Right atrium auricular region (tissue), 2 donors: ENCODE results near the gene NT5C1B. TPM values are rescaled to one million over a fixed set of nuclear protein-coding genes. Genes with fewer than 3 reads are reported as not detected.

Source experiments
- DNase-seq: peaks from one replicate; pipeline ENCODE4 v3.0.0-alpha.2; 2019; ENCODE audit warnings: low spot score
- H3K27ac ChIP-seq, 2 donors: fragments of 200-600 bp; sonication (generic); 1 replicate in 1 of 2; 2 replicates in 1 of 2; pipeline ENCODE4 v1.5.1; 2016 to 2019
- H3K27me3 ChIP-seq, 2 donors: fragments of 200-600 bp; sonication (generic); one replicate each; pipeline versions ENCODE4 v1.5.1 to v1.6.0; 2017 to 2019
- H3K36me3 ChIP-seq: fragments of 200-600 bp; sonication (generic); one replicate; pipeline ENCODE4 v1.5.1; 2016
- H3K4me1 ChIP-seq, 2 donors: fragments of 200-600 bp; sonication (generic); one replicate each; pipeline versions ENCODE4 v1.5.1 to v1.6.0; 2017 to 2019
- H3K4me3 ChIP-seq, 2 donors: fragments of 200-600 bp; sonication (generic); 1 replicate in 1 of 2; 2 replicates in 1 of 2; pipeline ENCODE4 v1.5.1; 2017 to 2019; ENCODE audit warnings: mild to moderate bottlenecking in 1 of 2, moderate library complexity in 1 of 2
- H3K9me3 ChIP-seq, 2 donors: fragments of 200-600 bp; sonication (generic); one replicate each; pipeline ENCODE4 v1.5.1; 2019
- total RNA-seq, 2 donors: library from RNA; depleted of rRNA; stranded (reverse); fragments of >200 nt; gene quantifications; one replicate each; pipeline ENCODE4 v1.1.0, GENCODE V29; 2016
- TF ChIP-seq, protein P1 (sequence below), 2 donors: fragments of 200-600 bp; sonication (generic); IDR thresholded peaks; one replicate each; pipeline ENCODE4 v1.5.1; 2019; ENCODE audit warnings: antibody characterized with exemption in 2 of 2

The NT5C1B gene
- total RNA-seq, 2 donors from 2014 or later: not detected

- TF ChIP-seq, protein P1, sequence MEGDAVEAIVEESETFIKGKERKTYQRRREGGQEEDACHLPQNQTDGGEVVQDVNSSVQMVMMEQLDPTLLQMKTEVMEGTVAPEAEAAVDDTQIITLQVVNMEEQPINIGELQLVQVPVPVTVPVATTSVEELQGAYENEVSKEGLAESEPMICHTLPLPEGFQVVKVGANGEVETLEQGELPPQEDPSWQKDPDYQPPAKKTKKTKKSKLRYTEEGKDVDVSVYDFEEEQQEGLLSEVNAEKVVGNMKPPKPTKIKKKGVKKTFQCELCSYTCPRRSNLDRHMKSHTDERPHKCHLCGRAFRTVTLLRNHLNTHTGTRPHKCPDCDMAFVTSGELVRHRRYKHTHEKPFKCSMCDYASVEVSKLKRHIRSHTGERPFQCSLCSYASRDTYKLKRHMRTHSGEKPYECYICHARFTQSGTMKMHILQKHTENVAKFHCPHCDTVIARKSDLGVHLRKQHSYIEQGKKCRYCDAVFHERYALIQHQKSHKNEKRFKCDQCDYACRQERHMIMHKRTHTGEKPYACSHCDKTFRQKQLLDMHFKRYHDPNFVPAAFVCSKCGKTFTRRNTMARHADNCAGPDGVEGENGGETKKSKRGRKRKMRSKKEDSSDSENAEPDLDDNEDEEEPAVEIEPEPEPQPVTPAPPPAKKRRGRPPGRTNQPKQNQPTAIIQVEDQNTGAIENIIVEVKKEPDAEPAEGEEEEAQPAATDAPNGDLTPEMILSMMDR (IDR thresholded peaks at IDR 0.05): no peak
- H3K4me1 ChIP-seq: peaks cover 0 to 18% of the 10 kb centered on the region in 2 donors
- peak overlapping the region; percentile 18 to 59 for H3K27ac ChIP-seq
- H3K36me3 ChIP-seq: no peaks in the 10 kb centered on the region
- H3K4me3 ChIP-seq: no peak overlapping the region
- no peaks in the 10 kb centered on the region for H3K9me3 ChIP-seq
- H3K27me3 ChIP-seq: no peaks in the 10 kb centered on the region
- no peak for DNase-seq
These were observed 37.7 kb upstream of the NT5C1B start for GRCh38 chr2:18626958-18627650.

DNA sequence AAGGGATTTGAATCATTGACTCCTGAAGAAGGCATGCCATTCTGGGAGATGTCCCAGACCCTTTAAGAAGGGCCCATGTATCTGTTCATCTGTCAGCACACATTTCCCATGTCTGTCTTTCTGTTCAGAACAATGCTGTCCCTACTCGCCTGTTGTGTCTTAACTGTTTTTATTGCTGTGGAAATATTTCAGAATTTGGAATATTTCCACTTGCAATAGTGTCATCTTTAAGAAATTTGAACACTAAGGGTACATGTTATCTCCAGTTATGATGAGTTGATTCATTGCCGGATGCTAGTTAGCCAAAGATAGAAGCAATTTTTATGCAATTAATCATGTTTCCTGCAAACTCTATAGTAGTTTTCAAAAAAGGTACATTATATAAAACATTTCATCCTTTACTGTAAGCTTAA lies 36.9 kb upstream of the NT5C1B start:
- Histone ChIP-seq H3K4me3 (no peak overlapping the region), H3K9me3 (no peaks in the 10 kb centered on the region), H3K4me1 (peaks cover 0 to 27% of the 10 kb centered on the region in 2 donors), H3K27ac (peak overlapping the region in 1 of 2 donors; percentile 59), H3K36me3 (no peaks in the 10 kb centered on the region), H3K27me3 (no peaks in the 10 kb centered on the region)
- TF ChIP-seq, protein P1 (IDR thresholded peaks at IDR 0.05): no peak
- no peak for DNase-seq

GRCh38 chr2:18625563-18625962 lies 36.2 kb upstream of the NT5C1B start:
- Histone ChIP-seq H3K27ac (peak overlapping the region in 1 of 2 donors; percentile 20), H3K36me3 (no peaks in the 10 kb centered on the region), H3K4me1 (peaks cover 0 to 28% of the 10 kb centered on the region in 2 donors), H3K27me3 (no peaks in the 10 kb centered on the region), H3K4me3 (no peak overlapping the region), H3K9me3 (no peaks in the 10 kb centered on the region)
- TF ChIP-seq, protein P1 (IDR thresholded peaks at IDR 0.05): no peak
- DNase-seq: no peak

DNA sequence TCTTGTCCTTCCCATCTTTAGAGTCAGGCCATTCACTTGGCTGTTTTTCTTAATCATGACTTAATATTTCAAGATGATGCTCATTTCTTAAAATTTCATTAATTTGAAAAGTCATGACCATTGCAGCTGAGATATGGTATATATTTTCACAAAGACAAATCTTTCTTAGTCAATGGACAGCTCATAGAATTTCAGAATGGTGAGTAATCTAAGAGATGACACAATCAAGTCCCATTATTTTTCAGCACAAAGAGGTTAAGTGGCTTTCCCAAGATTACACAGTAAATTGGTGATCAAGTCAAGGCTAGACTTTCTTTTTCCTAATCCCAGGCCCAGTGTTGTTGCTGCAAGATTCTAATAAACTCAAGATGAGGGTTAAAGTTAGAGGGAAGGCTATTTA lies 34.4 kb upstream of the NT5C1B start:
- H3K9me3 ChIP-seq: no peaks in the 10 kb centered on the region
- peaks cover 0 to 28% of the 10 kb centered on the region in 2 donors for H3K4me1 ChIP-seq
- H3K36me3 ChIP-seq: no peaks in the 10 kb centered on the region
- no peak overlapping the region for H3K27ac ChIP-seq
- H3K4me3 ChIP-seq: no peak overlapping the region
- no peaks in the 10 kb centered on the region for H3K27me3 ChIP-seq
- DNase-seq: no peak
- TF ChIP-seq, protein P1 (IDR thresholded peaks at IDR 0.05): no peak

DNA sequence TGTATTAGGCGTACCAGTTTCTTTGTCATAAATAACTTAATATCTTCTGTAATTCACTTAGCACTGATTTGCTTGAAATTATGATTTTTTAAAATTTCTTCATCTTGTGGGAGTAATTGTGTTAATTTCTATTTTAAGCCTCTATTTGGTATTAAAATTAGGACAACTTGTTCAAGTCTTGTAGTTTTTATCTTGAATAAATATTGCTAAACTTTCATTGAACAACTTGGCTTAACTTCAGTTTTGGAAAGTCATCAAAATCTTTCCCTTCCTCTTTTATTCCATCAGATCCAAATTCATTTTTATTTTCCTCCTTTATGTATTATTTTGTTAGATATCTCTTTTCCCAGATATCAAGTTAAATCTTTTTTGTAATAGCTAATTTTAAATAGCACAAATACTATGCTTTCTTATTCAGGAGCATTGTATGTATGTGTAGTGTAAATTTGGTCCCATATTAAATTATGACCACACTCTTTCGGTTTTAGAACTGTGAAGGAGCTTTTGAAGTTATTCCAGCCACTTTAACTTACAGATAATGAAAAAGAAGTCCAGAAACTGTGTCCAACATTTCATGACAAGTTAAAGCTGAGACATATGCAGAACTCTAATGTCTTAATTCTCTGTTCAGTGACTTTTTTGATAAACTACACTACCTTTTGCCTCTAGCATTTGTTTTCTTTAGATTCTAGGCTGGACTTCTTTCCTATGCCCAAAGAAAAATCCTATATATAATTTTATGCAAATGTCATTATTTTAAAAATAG lies 31.7 kb upstream of the NT5C1B start:
- no peak for DNase-seq
- Histone ChIP-seq H3K9me3 (no peaks in the 10 kb centered on the region), H3K4me3 (no peak overlapping the region), H3K36me3 (no peaks in the 10 kb centered on the region), H3K4me1 (peaks cover 0 to 18% of the 10 kb centered on the region in 2 donors), H3K27me3 (no peaks in the 10 kb centered on the region), H3K27ac (peak overlapping the region in 1 of 2 donors; percentile 41)
- TF ChIP-seq, protein P1 (IDR thresholded peaks at IDR 0.05): no peak
